GM23338 (cell line): ENCODE data around the gene TENM4. TPM values are rescaled to one million over a fixed set of nuclear protein-coding genes. Genes with fewer than 3 reads are reported as not detected.

Experiments used
- ATAC-seq: fragments of 200-7000 bp; cut with Tn5 transposase; 3 replicates; pipeline ENCODE4 v1.9.1; 2020
- DNase-seq: peaks from one replicate; pipeline ENCODE4 v3.0.0-alpha.2; 2015; ENCODE audit warnings: low spot score
- H2AFZ ChIP-seq: fragments of 200-600 bp; sonication (generic); 2 replicates; pipeline ENCODE4 v1.8.0; 2016; ENCODE audit warnings: antibody characterized with exemption, mild to moderate bottlenecking, moderate library complexity
- H3F3A ChIP-seq: fragments of 200-600 bp; sonication (generic); replicated peaks from 2 replicates; pipeline ENCODE4 v1.8.0; 2017; ENCODE audit warnings: antibody characterized with exemption, mixed run types, low read depth
- H3K27ac ChIP-seq: fragments of 200-600 bp; sonication (generic); 2 replicates; pipeline ENCODE4 v1.6.1; 2016; ENCODE audit warnings: low read depth
- H3K27me3 ChIP-seq: fragments of 200-600 bp; sonication (generic); 2 replicates; pipeline ENCODE4 v1.8.0; 2016; ENCODE audit warnings: mild to moderate bottlenecking, mixed run types, moderate library complexity; ENCODE audit not compliant: insufficient read depth
- H3K36me3 ChIP-seq: fragments of 200-600 bp; sonication (generic); 2 replicates; pipeline ENCODE4 v1.8.0; 2016; ENCODE audit warnings: mild to moderate bottlenecking; ENCODE audit not compliant: insufficient read depth
- H3K4me1 ChIP-seq: fragments of 200-600 bp; sonication (generic); 2 replicates; pipeline ENCODE4 v1.8.0; 2016; ENCODE audit warnings: mild to moderate bottlenecking, moderate library complexity; ENCODE audit not compliant: insufficient read depth
- H3K4me2 ChIP-seq: fragments of 200-600 bp; sonication (generic); 2 replicates; pipeline ENCODE4 v1.7.1; 2017; ENCODE audit warnings: mixed run types
- H3K4me3 ChIP-seq: fragments of 200-600 bp; sonication (generic); 2 replicates; pipeline ENCODE4 v1.6.1; 2016; ENCODE audit warnings: mixed run types
- H3K79me2 ChIP-seq: fragments of 200-600 bp; sonication (generic); replicated peaks from 2 replicates; pipeline ENCODE4 v1.8.0; 2017; ENCODE audit warnings: mild to moderate bottlenecking; ENCODE audit not compliant: insufficient read depth
- H3K9me2 ChIP-seq: fragments of 200-600 bp; sonication (generic); 2 replicates; pipeline ENCODE4 v1.8.0; 2017; ENCODE audit not compliant: insufficient read depth
- H4K20me1 ChIP-seq: fragments of 200-600 bp; sonication (generic); replicated peaks from 2 replicates; pipeline ENCODE4 v1.8.0; 2017; ENCODE audit warnings: mild to moderate bottlenecking; ENCODE audit not compliant: insufficient read depth
- H3K27ac Mint-ChIP-seq: 2 replicates; pipeline ENCODE4 v1.8.0; 2020; ENCODE audit warnings: inconsistent platforms, mild to moderate bottlenecking, moderate library complexity, mixed read lengths
- H3K27me3 Mint-ChIP-seq: 3 replicates; pipeline ENCODE4 v1.8.0; 2022; ENCODE audit warnings: low read depth, mild to moderate bottlenecking, moderate library complexity, mixed read lengths, inconsistent platforms; ENCODE audit not compliant: insufficient read depth, poor library complexity
- H3K36me3 Mint-ChIP-seq: 3 replicates; pipeline ENCODE4 v1.8.0; 2021; ENCODE audit warnings: low read depth, mild to moderate bottlenecking, inconsistent platforms, moderate library complexity, mixed read lengths
- H3K4me1 Mint-ChIP-seq: 3 replicates; pipeline ENCODE4 v1.8.0; 2020; ENCODE audit warnings: mild to moderate bottlenecking, inconsistent platforms, mixed read lengths
- H3K4me3 Mint-ChIP-seq: 3 replicates; pipeline ENCODE4 v1.8.0; 2021; ENCODE audit warnings: moderate library complexity, mild to moderate bottlenecking, inconsistent platforms, mixed read lengths
- H3K9me3 Mint-ChIP-seq: 3 replicates; pipeline ENCODE4 v1.8.0; 2020; ENCODE audit warnings: moderate library complexity, mild to moderate bottlenecking, inconsistent platforms, mixed read lengths
- CREB1 ChIP-seq: fragments of 250-450 bp; sonication (Bioruptor Pico); IDR thresholded peaks from 2 replicates; pipeline ENCODE4 v1.5.0; 2020; ENCODE audit warnings: low read depth, mild to moderate bottlenecking, moderate library complexity
- EZH2 ChIP-seq: fragments of 200-600 bp; sonication (generic); IDR thresholded peaks from one replicate; pipeline ENCODE4 v1.8.0; 2017; ENCODE audit warnings: antibody characterized with exemption, mild to moderate bottlenecking, low read depth; ENCODE audit not compliant: unreplicated experiment
- EZH2phosphoT487 ChIP-seq: fragments of 200-600 bp; sonication (generic); IDR thresholded peaks from one replicate; pipeline ENCODE4 v1.8.1; 2018; ENCODE audit warnings: antibody characterized with exemption; ENCODE audit not compliant: unreplicated experiment
- JUNB ChIP-seq: IDR thresholded peaks from one replicate; pipeline ENCODE4 v1.6.1; 2016; ENCODE audit warnings: antibody characterized with exemption; ENCODE audit not compliant: unreplicated experiment
- NANOG ChIP-seq: IDR thresholded peaks from 2 replicates; pipeline ENCODE4 v1.6.1; 2016; ENCODE audit warnings: antibody characterized with exemption, borderline replicate concordance
- POLR2AphosphoS5 ChIP-seq: IDR thresholded peaks from 2 replicates; pipeline ENCODE4 v1.6.1; 2016; ENCODE audit warnings: antibody characterized with exemption, low read depth
- ZNF114 ChIP-seq: fragments of 250-450 bp; sonication (Bioruptor Pico); IDR thresholded peaks from 2 replicates; pipeline ENCODE4 v1.5.0; 2020; ENCODE audit warnings: mild to moderate bottlenecking, moderate library complexity
- polyA plus RNA-seq: library from polyadenylated mRNA; unstranded; fragments of >200 nt; fragmentation: Nextera tagmentation; extraction: Ambion mirVana; gene quantifications from 2 replicates; pipeline ENCODE4 v1.2.1, GENCODE V29; 2016
- total RNA-seq: library from RNA; depleted of rRNA; stranded (reverse); fragments of >200 nt; shearing (Covaris generic); gene quantifications from 2 replicates; pipeline ENCODE4 v1.2.3, GENCODE V29; 2014
- TF ChIP-seq, protein P1 (sequence below): IDR thresholded peaks from one replicate; pipeline ENCODE4 v1.6.1; 2018; ENCODE audit warnings: antibody characterized with exemption; ENCODE audit not compliant: unreplicated experiment
- TF ChIP-seq, protein P2 (sequence below), 2 experiments: fragments of 200-600 bp in 1 of 2; sonication (generic) in 1 of 2; conservative IDR thresholded peaks; 2 replicates each; pipeline versions ENCODE4 v1.5.1 to v1.6.1; 2016 to 2017; ENCODE audit warnings: antibody characterized with exemption in 2 of 2, low read depth in 2 of 2, mild to moderate bottlenecking in 2 of 2, moderate library complexity in 1 of 2
- TF ChIP-seq, protein P3 (sequence below): IDR thresholded peaks from 2 replicates; pipeline ENCODE4 v1.6.1; 2016; ENCODE audit warnings: antibody characterized with exemption

Gene TENM4
- total and polyA plus RNA-seq, 2 experiments from 2014 or later = 7.3 TPM

DNA sequence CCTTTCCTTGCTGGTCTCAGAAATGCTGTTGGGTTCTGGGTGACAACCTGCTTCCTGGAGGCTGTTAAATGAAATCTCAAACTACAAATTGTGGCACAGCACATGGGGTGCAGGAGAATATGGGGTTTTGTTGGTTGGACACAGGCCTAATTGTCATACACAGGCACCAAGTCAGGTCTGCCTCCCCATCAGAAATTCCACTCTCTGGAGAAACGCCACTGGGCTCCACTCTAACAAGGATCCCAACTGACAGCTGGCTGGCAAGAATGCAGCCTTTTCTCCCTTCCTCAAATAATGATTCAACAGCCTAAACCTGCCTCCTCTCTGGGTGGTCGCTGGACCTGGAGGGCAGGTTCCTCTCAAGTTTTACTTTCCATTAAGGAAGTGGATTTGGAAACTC lies 688.3 kb downstream of the TENM4 start (continued):
- TF ChIP-seq, protein P1, sequence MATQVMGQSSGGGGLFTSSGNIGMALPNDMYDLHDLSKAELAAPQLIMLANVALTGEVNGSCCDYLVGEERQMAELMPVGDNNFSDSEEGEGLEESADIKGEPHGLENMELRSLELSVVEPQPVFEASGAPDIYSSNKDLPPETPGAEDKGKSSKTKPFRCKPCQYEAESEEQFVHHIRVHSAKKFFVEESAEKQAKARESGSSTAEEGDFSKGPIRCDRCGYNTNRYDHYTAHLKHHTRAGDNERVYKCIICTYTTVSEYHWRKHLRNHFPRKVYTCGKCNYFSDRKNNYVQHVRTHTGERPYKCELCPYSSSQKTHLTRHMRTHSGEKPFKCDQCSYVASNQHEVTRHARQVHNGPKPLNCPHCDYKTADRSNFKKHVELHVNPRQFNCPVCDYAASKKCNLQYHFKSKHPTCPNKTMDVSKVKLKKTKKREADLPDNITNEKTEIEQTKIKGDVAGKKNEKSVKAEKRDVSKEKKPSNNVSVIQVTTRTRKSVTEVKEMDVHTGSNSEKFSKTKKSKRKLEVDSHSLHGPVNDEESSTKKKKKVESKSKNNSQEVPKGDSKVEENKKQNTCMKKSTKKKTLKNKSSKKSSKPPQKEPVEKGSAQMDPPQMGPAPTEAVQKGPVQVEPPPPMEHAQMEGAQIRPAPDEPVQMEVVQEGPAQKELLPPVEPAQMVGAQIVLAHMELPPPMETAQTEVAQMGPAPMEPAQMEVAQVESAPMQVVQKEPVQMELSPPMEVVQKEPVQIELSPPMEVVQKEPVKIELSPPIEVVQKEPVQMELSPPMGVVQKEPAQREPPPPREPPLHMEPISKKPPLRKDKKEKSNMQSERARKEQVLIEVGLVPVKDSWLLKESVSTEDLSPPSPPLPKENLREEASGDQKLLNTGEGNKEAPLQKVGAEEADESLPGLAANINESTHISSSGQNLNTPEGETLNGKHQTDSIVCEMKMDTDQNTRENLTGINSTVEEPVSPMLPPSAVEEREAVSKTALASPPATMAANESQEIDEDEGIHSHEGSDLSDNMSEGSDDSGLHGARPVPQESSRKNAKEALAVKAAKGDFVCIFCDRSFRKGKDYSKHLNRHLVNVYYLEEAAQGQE = no peak
- no peak for TF ChIP-seq CREB1 (CRISPR knock-in tag)
- TF ChIP-seq EZH2 = no peak

DNA sequence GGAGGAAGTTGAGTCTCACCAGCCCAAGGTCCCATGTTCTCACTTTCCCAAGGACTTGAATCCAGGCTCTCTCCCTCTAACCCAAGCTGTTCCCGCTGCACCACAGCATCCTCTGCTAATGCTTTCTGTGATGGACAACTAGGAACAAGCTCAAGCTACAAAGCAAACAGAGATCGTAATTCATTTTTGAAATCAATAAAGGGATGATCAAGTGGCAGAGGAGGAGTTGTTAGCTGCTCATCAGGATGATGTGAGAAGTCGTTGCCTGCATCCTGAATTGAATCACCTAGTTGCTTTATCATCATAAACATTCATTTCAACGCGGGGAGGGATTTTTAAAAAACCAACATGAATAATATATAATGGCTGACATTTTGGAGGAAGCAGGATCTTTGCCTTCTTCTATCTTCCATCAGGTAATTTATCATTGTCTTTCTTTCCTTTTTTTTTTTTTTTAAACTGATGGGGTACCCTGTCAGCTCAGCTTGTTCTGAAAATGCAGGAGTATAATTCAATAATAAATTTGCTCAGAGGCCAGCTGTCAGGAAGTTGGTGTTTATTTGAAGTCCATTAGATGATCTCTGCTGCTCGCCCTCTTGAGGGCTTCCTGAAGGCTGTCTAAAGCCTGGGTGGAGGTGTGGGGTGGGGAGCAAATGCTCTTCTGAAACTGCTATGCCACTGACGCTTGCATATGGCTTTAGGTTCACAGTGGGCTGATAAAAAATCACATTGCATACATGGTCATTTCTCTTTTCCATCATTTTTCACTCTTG lies 691.7 kb downstream of the TENM4 start:
- no peaks in the 10 kb centered on the region for H3K9me2 ChIP-seq
- ATAC-seq (no peak), DNase-seq (no peak)
- no peaks in the 10 kb centered on the region for H4K20me1 ChIP-seq
- Mint-ChIP-seq H3K27me3 (peaks cover 1% of the 10 kb centered on the region), H3K4me1 (no peaks in the 10 kb centered on the region), H3K9me3 (no peaks in the 10 kb centered on the region), H3K36me3 (no peaks in the 10 kb centered on the region), H3K27ac (no peak overlapping the region), H3K4me3 (no peak overlapping the region)
- H3K36me3 ChIP-seq = no peaks in the 10 kb centered on the region
- H3K27me3 ChIP-seq = no peaks in the 10 kb centered on the region
- H2AFZ ChIP-seq = no peak overlapping the region
- no peaks in the 10 kb centered on the region for H3K4me1 ChIP-seq
- H3K79me2 ChIP-seq = no peaks in the 10 kb centered on the region
- no peak overlapping the region for H3K27ac ChIP-seq
- H3K4me3 ChIP-seq = no peak overlapping the region
- H3K4me2 ChIP-seq = no peak overlapping the region
- TF ChIP-seq, protein P2, sequence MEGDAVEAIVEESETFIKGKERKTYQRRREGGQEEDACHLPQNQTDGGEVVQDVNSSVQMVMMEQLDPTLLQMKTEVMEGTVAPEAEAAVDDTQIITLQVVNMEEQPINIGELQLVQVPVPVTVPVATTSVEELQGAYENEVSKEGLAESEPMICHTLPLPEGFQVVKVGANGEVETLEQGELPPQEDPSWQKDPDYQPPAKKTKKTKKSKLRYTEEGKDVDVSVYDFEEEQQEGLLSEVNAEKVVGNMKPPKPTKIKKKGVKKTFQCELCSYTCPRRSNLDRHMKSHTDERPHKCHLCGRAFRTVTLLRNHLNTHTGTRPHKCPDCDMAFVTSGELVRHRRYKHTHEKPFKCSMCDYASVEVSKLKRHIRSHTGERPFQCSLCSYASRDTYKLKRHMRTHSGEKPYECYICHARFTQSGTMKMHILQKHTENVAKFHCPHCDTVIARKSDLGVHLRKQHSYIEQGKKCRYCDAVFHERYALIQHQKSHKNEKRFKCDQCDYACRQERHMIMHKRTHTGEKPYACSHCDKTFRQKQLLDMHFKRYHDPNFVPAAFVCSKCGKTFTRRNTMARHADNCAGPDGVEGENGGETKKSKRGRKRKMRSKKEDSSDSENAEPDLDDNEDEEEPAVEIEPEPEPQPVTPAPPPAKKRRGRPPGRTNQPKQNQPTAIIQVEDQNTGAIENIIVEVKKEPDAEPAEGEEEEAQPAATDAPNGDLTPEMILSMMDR (conservative IDR thresholded peaks at IDR 0.05; ENCODE audit: low read depth in 2 of 2) = no peak
- TF ChIP-seq NANOG (no peak), POLR2AphosphoS5 (no peak), EZH2 (no peak), EZH2phosphoT487 (no peak), JUNB (no peak), ZNF114 (no peak)
- TF ChIP-seq, protein P3, sequence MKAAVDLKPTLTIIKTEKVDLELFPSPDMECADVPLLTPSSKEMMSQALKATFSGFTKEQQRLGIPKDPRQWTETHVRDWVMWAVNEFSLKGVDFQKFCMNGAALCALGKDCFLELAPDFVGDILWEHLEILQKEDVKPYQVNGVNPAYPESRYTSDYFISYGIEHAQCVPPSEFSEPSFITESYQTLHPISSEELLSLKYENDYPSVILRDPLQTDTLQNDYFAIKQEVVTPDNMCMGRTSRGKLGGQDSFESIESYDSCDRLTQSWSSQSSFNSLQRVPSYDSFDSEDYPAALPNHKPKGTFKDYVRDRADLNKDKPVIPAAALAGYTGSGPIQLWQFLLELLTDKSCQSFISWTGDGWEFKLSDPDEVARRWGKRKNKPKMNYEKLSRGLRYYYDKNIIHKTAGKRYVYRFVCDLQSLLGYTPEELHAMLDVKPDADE = no peak
- TF ChIP-seq, protein P1 = no peak
- no peaks in the 10 kb centered on the region for H3F3A ChIP-seq
